ENCODE results near the gene RHOBTB1.

- no peak for TF ChIP-seq ELF4 (IDR thresholded peaks at IDR 0.05)
- no peak for TF ChIP-seq TARDBP (IDR thresholded peaks at IDR 0.05)
- no peak for TF ChIP-seq BHLHE40 (IDR thresholded peaks at IDR 0.05; ENCODE audit: borderline replicate concordance)
- no peak for TF ChIP-seq HDGF (IDR thresholded peaks at IDR 0.05; ENCODE audit: borderline replicate concordance)
These were observed 19.0 kb upstream of the RHOBTB1 start for GRCh38 chr10:60962946-60963345.
